Smooth muscle cell (in vitro differentiated cells): ENCODE measurements around the gene PDE1A. TPM values are rescaled to one million over a fixed set of nuclear protein-coding genes. Genes with fewer than 3 reads are reported as not detected.

Source experiments
- DNase-seq: peaks from one replicate; lab custom pipeline; 2025; ENCODE audit not compliant: unreplicated experiment; lab: John Stamatoyannopoulos, UW
- H2AFZ ChIP-seq: fragments of 200-600 bp; sonication (generic); 2 replicates; pipeline ENCODE4 v1.6.0; 2016; ENCODE audit warnings: antibody characterized with exemption, low read depth, mild to moderate bottlenecking
- H3F3A ChIP-seq: fragments of 200-600 bp; sonication (generic); 2 replicates; pipeline ENCODE4 v1.6.0; 2017; ENCODE audit warnings: antibody characterized with exemption, low read depth
- H3K27ac ChIP-seq: fragments of 200-600 bp; sonication (generic); 2 replicates; pipeline ENCODE4 v1.5.1; 2016; ENCODE audit warnings: low read depth, mild to moderate bottlenecking
- H3K27me3 ChIP-seq: fragments of 200-600 bp; sonication (generic); 2 replicates; pipeline ENCODE4 v1.6.1; 2016; ENCODE audit warnings: low read depth, mild to moderate bottlenecking
- H3K36me3 ChIP-seq: fragments of 200-600 bp; sonication (generic); 2 replicates; pipeline ENCODE4 v1.5.1; 2016; ENCODE audit warnings: low read depth
- H3K4me1 ChIP-seq: fragments of 200-600 bp; sonication (generic); 2 replicates; pipeline ENCODE4 v1.5.1; 2016; ENCODE audit warnings: low read depth
- H3K4me2 ChIP-seq: fragments of 200-600 bp; sonication (generic); 2 replicates; pipeline ENCODE4 v1.6.0; 2016; ENCODE audit warnings: mild to moderate bottlenecking
- H3K4me3 ChIP-seq: fragments of 200-600 bp; sonication (generic); 2 replicates; pipeline ENCODE4 v1.5.1; 2016; ENCODE audit warnings: mild to moderate bottlenecking
- H3K79me2 ChIP-seq: fragments of 200-600 bp; sonication (generic); 2 replicates; pipeline ENCODE4 v1.6.0; 2016; ENCODE audit warnings: low read depth, mild to moderate bottlenecking
- H3K9ac ChIP-seq: fragments of 200-600 bp; sonication (generic); 2 replicates; pipeline ENCODE4 v1.6.0; 2016; ENCODE audit warnings: low read depth
- H3K9me3 ChIP-seq: fragments of 200-600 bp; sonication (generic); replicated peaks from 2 replicates; pipeline ENCODE4 v1.5.1; 2016; ENCODE audit warnings: low read depth
- H4K20me1 ChIP-seq: fragments of 200-600 bp; sonication (generic); 2 replicates; pipeline ENCODE4 v1.6.0; 2016; ENCODE audit warnings: low read depth
- CTCF ChIP-seq: fragments of 200-600 bp; sonication (generic); IDR thresholded peaks from 2 replicates; pipeline ENCODE4 v1.5.1; 2017; ENCODE audit warnings: borderline replicate concordance, mild to moderate bottlenecking, antibody characterized with exemption; ENCODE audit not compliant: insufficient read depth, poor library complexity, severe bottlenecking
- WGBS: methylation state at CpG from one replicate; pipeline ENCODE4 v1.1.7; 2016; ENCODE audit warnings: low lambda C conversion rate; 5-methylcytosine and 5-hydroxymethylcytosine counted together
- polyA plus RNA-seq: library from polyadenylated mRNA; unstranded; fragments of >200 nt; fragmentation: Nextera tagmentation; extraction: Ambion mirVana; gene quantifications from 2 replicates; pipeline ENCODE4 v1.2.1, GENCODE V29; 2016
- total RNA-seq: library from RNA; depleted of rRNA; stranded (reverse); fragments of >200 nt; gene quantifications from 2 replicates; pipeline ENCODE4 v1.2.3, GENCODE V29; 2014

The PDE1A gene
- total and polyA plus RNA-seq, 2 experiments from 2014 or later: 0.58 to 0.96 TPM

GRCh38 chr2:182193291-182193690, 233.5 kb downstream of the PDE1A start:
- 97% methylated on average over 5 of the region's 5 CpGs for WGBS
- Histone ChIP-seq H4K20me1 (no peaks in the 10 kb centered on the region), H3K27ac (no peak overlapping the region), H3K9ac (no peak overlapping the region), H3K4me3 (no peak overlapping the region), H3K79me2 (no peaks in the 10 kb centered on the region), H3K27me3 (peaks cover 5% of the 10 kb centered on the region), H3K4me1 (no peaks in the 10 kb centered on the region), H3F3A (no peaks in the 10 kb centered on the region), H2AFZ (no peak overlapping the region), H3K4me2 (no peak overlapping the region), H3K9me3 (no peaks in the 10 kb centered on the region), H3K36me3 (no peaks in the 10 kb centered on the region)
- DNase-seq: no peak
- TF ChIP-seq CTCF: no peak

- no peak for TF ChIP-seq CTCF
- Histone ChIP-seq H3K27me3 (peaks cover 5% of the 10 kb centered on the region), H3K4me2 (no peak overlapping the region), H3F3A (no peaks in the 10 kb centered on the region), H3K27ac (no peak overlapping the region), H3K9ac (no peak overlapping the region), H3K4me3 (no peak overlapping the region), H3K9me3 (no peaks in the 10 kb centered on the region), H3K4me1 (no peaks in the 10 kb centered on the region), H2AFZ (no peak overlapping the region), H3K36me3 (no peaks in the 10 kb centered on the region), H3K79me2 (no peaks in the 10 kb centered on the region), H4K20me1 (no peaks in the 10 kb centered on the region)
- 90% methylated on average over 2 of the region's 2 CpGs for WGBS
- no peak for DNase-seq
Observed at GRCh38 chr2:182191061-182191460, 235.8 kb downstream of the PDE1A start.

GRCh38 chr2:182187130-182187529, 239.7 kb downstream of the PDE1A start:
- no peak for TF ChIP-seq CTCF
- H3K9me3 ChIP-seq: no peaks in the 10 kb centered on the region
- H3K4me2 ChIP-seq: no peak overlapping the region
- H3K79me2 ChIP-seq: no peaks in the 10 kb centered on the region
- no peak overlapping the region for H3K4me3 ChIP-seq
- H3F3A ChIP-seq: no peaks in the 10 kb centered on the region
- H3K27ac ChIP-seq: no peak overlapping the region
- no peaks in the 10 kb centered on the region for H4K20me1 ChIP-seq
- H2AFZ ChIP-seq: no peak overlapping the region
- no peak overlapping the region for H3K9ac ChIP-seq
- no peak for DNase-seq
- H3K4me1 ChIP-seq: no peaks in the 10 kb centered on the region
- no peaks in the 10 kb centered on the region for H3K36me3 ChIP-seq
- H3K27me3 ChIP-seq: peaks cover 5% of the 10 kb centered on the region

GRCh38 chr2:182186132-182186735, 240.6 kb downstream of the PDE1A start:
- WGBS: 30% methylated on average over 4 of the region's 4 CpGs
- Histone ChIP-seq H3K9ac (no peak overlapping the region), H3K36me3 (no peaks in the 10 kb centered on the region), H3K27ac (no peak overlapping the region), H4K20me1 (no peaks in the 10 kb centered on the region), H3K4me2 (no peak overlapping the region), H3K4me1 (no peaks in the 10 kb centered on the region), H3K4me3 (no peak overlapping the region), H3K9me3 (no peaks in the 10 kb centered on the region), H3K27me3 (peaks cover 5% of the 10 kb centered on the region), H3K79me2 (no peaks in the 10 kb centered on the region), H2AFZ (no peak overlapping the region), H3F3A (no peaks in the 10 kb centered on the region)
- TF ChIP-seq CTCF: peak; percentile 89
- DNase-seq: no peak
